Heart right ventricle (tissue), 16 donors: ENCODE results near the gene ZNF697. TPM values are rescaled to one million over a fixed set of nuclear protein-coding genes. Genes with fewer than 3 reads are reported as not detected.

ENCODE experiments used
- ATAC-seq, 8 donors: fragments of 200-7000 bp; cut with Tn5 transposase; one replicate each; pipeline ENCODE4 v1.9.1; 2020; ENCODE audit warnings: mild to moderate bottlenecking in 8 of 8, moderate library complexity in 8 of 8, moderate number of reproducible peaks in 1 of 8
- DNase-seq, 2 donors: peaks; one replicate each; pipeline ENCODE4 v3.0.0-alpha.2; 2020
- H3K27ac ChIP-seq, 10 donors: fragments of 200-600 bp; sonication (generic) in 2 of 10; one replicate each; pipeline versions ENCODE4 v1.5.0 to v1.8.0; 2020 to 2022; ENCODE audit warnings: mild to moderate bottlenecking in 3 of 10
- H3K27me3 ChIP-seq, 7 donors: fragments of 200-600 bp; one replicate each; pipeline ENCODE4 v1.8.0; 2021 to 2022; ENCODE audit warnings: mild to moderate bottlenecking in 2 of 7
- H3K36me3 ChIP-seq, 9 donors: fragments of 200-600 bp; sonication (generic) in 1 of 9; one replicate each; pipeline versions ENCODE4 v1.5.0 to v1.8.0; 2020 to 2022; ENCODE audit warnings: mild to moderate bottlenecking in 2 of 9
- H3K4me1 ChIP-seq, 9 donors: fragments of 200-600 bp; sonication (generic) in 1 of 9; one replicate each; pipeline versions ENCODE4 v1.5.0 to v1.8.0; 2020 to 2022; ENCODE audit warnings: mild to moderate bottlenecking in 4 of 9
- H3K4me3 ChIP-seq, 10 donors: fragments of 200-600 bp; sonication (generic) in 2 of 10; one replicate each; pipeline versions ENCODE4 v1.5.0 to v1.8.0; 2020 to 2022; ENCODE audit warnings: mild to moderate bottlenecking in 7 of 10, moderate library complexity in 2 of 10
- H3K9me3 ChIP-seq, 11 donors: fragments of 200-600 bp in 10 of 11; sonication (generic) in 2 of 11; one replicate each; pipeline versions ENCODE4 v1.5.0 to v1.8.0; 2013 to 2022; ENCODE audit warnings: mild to moderate bottlenecking in 2 of 11, control low read depth in 1 of 11, moderate library complexity in 1 of 11
- CTCF ChIP-seq, 9 donors: fragments of 200-600 bp; sonication (generic) in 2 of 9; IDR thresholded peaks; one replicate each; pipeline versions ENCODE4 v1.5.0 to v1.8.0; 2021 to 2022; ENCODE audit warnings: antibody characterized with exemption in 9 of 9, mild to moderate bottlenecking in 5 of 9, moderate library complexity in 1 of 9
- WGBS, 2 donors: extraction: QIAGEN DNeasy Blood & Tissue Kit; methylation state at CpG; one replicate each; pipeline ENCODE4 v1.1.7; 2013; ENCODE audit warnings: inconsistent platforms in 1 of 2; 5-methylcytosine and 5-hydroxymethylcytosine counted together
- intact Hi-C, 10 donors: fragments of 100-400 bp; cut with DNase I; formaldehyde crosslinking; loops; one replicate each; pipeline versions ENCODE4 v1.11.1 to v1.14.2; 2022
- polyA plus RNA-seq, 2 donors: library from polyadenylated mRNA; stranded (reverse); fragments of 200-250 nt; gene quantifications; one replicate each; pipeline ENCODE4 v1.2.3, GENCODE V29; 2013
- total RNA-seq, 10 donors: library from RNA; stranded (reverse); fragmentation: NEBNext Ultra II Directional in 3 of 10; extraction: Animal tissue kit (Norgen Biotek cat#: 25700) in 3 of 10; gene quantifications; one replicate each; pipeline versions ENCODE4 v1.2.1 to v1.2.4, GENCODE V29; 2021 to 2023
- donor health status: Arrhythmogenic right ventricular cardiomyopathy.
- donor health status: ischemic (EF 13 %, LVEDD 7.1; RV severe dilation, severe dysfunction).
- donor health status: healthy with polysubstance abuse.
- donor health status: DM: no; HTN: yes; CAD: no.
- donor health status: DM: no; HTN: no; CAD: no.
- donor health status: ischemic (EF 25% LVEDD 6.9; RV normal size, moderate dysfunction).
- donor health status: ischemic (EF 25% LVEDD 5.7; RV mildly dilated, moderate dysfunction).
- donor health status: healthy.
- donor health status: DM: yes; HTN: yes; CAD: no.
- donor health status: Ischemic cardiomyopathy.
- donor health status: ischemic (EF 35%, LVEDD 5.7; RV mildly dilated, moderate dysfunction).
- donor health status: nonischemic (EF 11% LVEDD 7.7; RV severe dilation, severe dysfunction).
- donor health status: DM: yes; HTN: yes; CAD: no.
- donor health status: PGD.
- donor health status: ischemic (EF 29% LVEDD 5.4; RV normal size, mild dysfunction).
- donor health status: nonischemic (EF 23%, LVEDD 6.1; RV moderate dilation, normal function).

ZNF697 gene
- total and polyA plus RNA-seq, 12 donors: 2.3 to 14.1 (median 10.3) TPM

GRCh38 chr1:119688810-119689209 is 40.7 kb upstream of the ZNF697 start:
- Histone ChIP-seq H3K9me3 (peaks cover 0 to 6% (median 0%) of the 10 kb centered on the region in 11 donors), H3K4me3 (no peak overlapping the region), H3K36me3 (no peaks in the 10 kb centered on the region), H3K27me3 (no peaks in the 10 kb centered on the region), H3K4me1 (no peaks in the 10 kb centered on the region), H3K27ac (no peak overlapping the region)
- no peak for DNase-seq
- ATAC-seq: no peak
- intact Hi-C loops: no loop called here
- no peak for TF ChIP-seq CTCF (IDR thresholded peaks at IDR 0.05)

- no peak for ATAC-seq
- 76 to 78% methylated on average over 2 of the region's 2 CpGs for WGBS, 2 donors
- intact Hi-C loops: no loop called here
- H3K36me3 ChIP-seq: no peaks in the 10 kb centered on the region
- no peak overlapping the region for H3K4me3 ChIP-seq
- TF ChIP-seq CTCF (IDR thresholded peaks at IDR 0.05): no peak
- DNase-seq: no peak
- H3K4me1 ChIP-seq: no peaks in the 10 kb centered on the region
- no peak overlapping the region for H3K27ac ChIP-seq
- H3K27me3 ChIP-seq: no peaks in the 10 kb centered on the region
- H3K9me3 ChIP-seq: peaks cover 0 to 5% (median 0%) of the 10 kb centered on the region in 11 donors
Observed at GRCh38 chr1:119687434-119688079, 39.5 kb upstream of the ZNF697 start.

- no peak overlapping the region for H3K4me3 ChIP-seq
- no peaks in the 10 kb centered on the region for H3K36me3 ChIP-seq
- intact Hi-C loops: no loop called here
- no peak for TF ChIP-seq CTCF (IDR thresholded peaks at IDR 0.05)
- no peaks in the 10 kb centered on the region for H3K27me3 ChIP-seq
- no peak for ATAC-seq
- no peak overlapping the region for H3K27ac ChIP-seq
- H3K9me3 ChIP-seq: peaks cover 0 to 4% (median 0%) of the 10 kb centered on the region in 11 donors
- no peak for DNase-seq
- 85 to 95% methylated on average over 3 of the region's 3 CpGs for WGBS, 2 donors
- H3K4me1 ChIP-seq: no peaks in the 10 kb centered on the region
Observed at GRCh38 chr1:119686661-119687060, 38.6 kb upstream of the ZNF697 start.

GRCh38 chr1:119683893-119684292 is 35.8 kb upstream of the ZNF697 start:
- intact Hi-C loops: no loop called here
- Histone ChIP-seq H3K4me1 (no peaks in the 10 kb centered on the region), H3K36me3 (no peaks in the 10 kb centered on the region), H3K27me3 (no peaks in the 10 kb centered on the region), H3K27ac (no peak overlapping the region), H3K4me3 (no peak overlapping the region), H3K9me3 (no peaks in the 10 kb centered on the region)
- 90% methylated on average over 1 of the region's 1 CpG for WGBS, 2 donors
- DNase-seq: no peak
- ATAC-seq: no peak
- no peak for TF ChIP-seq CTCF (IDR thresholded peaks at IDR 0.05)
